ENCODE data around the gene THAP11. TPM values are rescaled to one million over a fixed set of nuclear protein-coding genes. Genes with fewer than 3 reads are reported as not detected.
A peak's percentile ranks its signal among the peaks of the same experiment; 100 is the strongest.

The THAP11 gene
- total RNA-seq, 1 donor = 28.9 TPM

DNA sequence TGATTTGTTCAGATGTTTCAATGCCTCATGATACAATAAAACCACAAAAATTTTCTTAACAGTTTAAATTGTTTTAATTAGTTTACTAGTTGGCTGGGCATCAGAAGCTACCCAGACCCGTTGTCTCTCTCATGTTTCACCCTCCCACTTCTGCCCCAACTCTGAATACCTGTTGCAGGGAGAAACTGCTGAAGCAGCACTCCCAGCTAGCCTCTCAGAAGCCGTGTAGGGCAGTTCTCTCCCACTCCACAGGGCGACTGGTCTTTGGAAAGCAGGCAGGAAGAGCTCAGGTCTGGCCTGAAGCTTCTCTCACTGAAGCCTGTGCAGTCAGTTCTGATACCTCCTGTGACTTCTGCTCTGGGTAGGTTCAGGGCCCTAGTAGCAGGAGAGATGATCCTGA, 29.1 kb downstream of the THAP11 start:
- TF ChIP-seq, protein P1, sequence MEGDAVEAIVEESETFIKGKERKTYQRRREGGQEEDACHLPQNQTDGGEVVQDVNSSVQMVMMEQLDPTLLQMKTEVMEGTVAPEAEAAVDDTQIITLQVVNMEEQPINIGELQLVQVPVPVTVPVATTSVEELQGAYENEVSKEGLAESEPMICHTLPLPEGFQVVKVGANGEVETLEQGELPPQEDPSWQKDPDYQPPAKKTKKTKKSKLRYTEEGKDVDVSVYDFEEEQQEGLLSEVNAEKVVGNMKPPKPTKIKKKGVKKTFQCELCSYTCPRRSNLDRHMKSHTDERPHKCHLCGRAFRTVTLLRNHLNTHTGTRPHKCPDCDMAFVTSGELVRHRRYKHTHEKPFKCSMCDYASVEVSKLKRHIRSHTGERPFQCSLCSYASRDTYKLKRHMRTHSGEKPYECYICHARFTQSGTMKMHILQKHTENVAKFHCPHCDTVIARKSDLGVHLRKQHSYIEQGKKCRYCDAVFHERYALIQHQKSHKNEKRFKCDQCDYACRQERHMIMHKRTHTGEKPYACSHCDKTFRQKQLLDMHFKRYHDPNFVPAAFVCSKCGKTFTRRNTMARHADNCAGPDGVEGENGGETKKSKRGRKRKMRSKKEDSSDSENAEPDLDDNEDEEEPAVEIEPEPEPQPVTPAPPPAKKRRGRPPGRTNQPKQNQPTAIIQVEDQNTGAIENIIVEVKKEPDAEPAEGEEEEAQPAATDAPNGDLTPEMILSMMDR (IDR thresholded peaks at IDR 0.05; ENCODE audit: insufficient read depth, low read depth, low read length) = no peak
- DNase-seq (ENCODE audit: low read depth) = no peak

DNA sequence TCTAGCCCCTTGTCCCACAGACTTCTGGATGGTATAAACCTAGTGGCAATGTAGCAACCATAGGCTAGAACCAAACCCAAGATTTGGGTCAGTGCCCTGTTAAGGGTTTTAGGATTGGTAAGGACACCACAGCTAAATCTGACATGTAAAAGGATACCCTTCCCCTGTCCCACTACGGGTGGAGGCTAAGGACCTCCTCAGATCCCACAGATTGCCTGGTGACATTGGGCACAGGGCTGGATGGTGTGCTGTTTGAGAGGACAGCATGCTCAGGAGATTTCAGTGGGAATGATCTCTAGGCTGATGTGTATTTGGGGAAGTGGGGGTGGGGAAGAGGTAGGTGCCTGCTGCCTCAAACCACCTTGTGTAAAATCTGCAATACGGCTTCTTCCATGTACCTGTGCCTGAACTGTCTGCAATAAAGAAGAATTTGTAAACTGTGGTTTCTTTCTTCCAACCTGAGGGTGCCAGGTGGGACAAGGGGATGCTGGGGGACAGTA, 30.1 kb downstream of the THAP11 start:
- no peak for DNase-seq (ENCODE audit: low read depth)
- no peak overlapping the region for H3K4me3 ChIP-seq (ENCODE audit: low read depth, low read length)
- TF ChIP-seq, protein P1 (IDR thresholded peaks at IDR 0.05; ENCODE audit: insufficient read depth, low read depth, low read length) = no peak

More for the DNA sequence above, 29.1 kb downstream of the THAP11 start:
- no peak overlapping the region for H3K4me3 ChIP-seq (ENCODE audit: low read depth, low read length)

DNA sequence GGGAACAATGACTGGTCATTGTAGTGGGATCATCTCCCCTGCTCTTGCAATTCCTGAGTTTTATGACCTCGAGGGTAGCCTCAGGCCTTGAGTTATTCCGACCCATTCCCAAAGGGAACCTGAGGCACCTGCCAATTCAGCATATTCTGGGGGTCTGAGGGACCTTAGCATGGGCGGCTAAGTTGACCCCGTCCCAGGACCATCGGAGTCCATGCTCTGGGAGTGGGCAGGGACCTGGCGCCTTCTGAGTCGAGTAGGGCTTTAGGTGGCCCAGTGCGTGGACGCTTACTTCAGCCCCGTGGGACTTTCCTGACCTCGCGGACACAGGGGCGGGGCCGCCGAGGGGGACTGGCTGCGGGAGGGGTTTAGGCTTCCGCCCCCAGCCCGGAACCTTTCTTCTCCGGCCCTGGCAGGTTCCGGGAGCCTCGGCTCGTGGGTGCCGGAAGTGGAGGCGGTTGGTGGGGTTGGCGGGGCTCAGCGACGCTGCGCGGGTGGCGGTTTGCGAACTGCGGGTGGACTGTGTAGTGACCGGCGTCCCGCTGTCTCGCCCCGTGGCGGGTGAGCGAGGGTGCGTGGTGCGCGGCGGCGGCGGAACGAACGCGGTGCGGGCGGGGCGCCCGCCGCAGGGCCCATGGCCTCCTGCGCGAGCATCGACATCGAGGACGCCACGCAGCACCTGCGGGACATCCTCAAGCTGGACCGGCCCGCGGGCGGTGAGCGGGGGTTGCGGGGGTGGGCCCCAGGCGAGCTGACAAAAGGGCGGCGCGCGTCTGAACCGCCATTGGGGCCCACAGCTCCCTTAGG, 30.7 kb downstream of the THAP11 start, which contains the start of gene EDC4:
EDC4 (plus strand) TSS at position 422 of the 804 bp plus-strand sequence; CDS start at position 632, 210 bp downstream.
- peak within 1 kb of the TSS; percentile 96 for H3K4me3 ChIP-seq (ENCODE audit: low read depth, low read length)
- TF ChIP-seq, protein P1 (IDR thresholded peaks at IDR 0.05; ENCODE audit: insufficient read depth, low read depth, low read length) = no peak
- DNase-seq (ENCODE audit: low read depth) = peak; percentile 84

DNA sequence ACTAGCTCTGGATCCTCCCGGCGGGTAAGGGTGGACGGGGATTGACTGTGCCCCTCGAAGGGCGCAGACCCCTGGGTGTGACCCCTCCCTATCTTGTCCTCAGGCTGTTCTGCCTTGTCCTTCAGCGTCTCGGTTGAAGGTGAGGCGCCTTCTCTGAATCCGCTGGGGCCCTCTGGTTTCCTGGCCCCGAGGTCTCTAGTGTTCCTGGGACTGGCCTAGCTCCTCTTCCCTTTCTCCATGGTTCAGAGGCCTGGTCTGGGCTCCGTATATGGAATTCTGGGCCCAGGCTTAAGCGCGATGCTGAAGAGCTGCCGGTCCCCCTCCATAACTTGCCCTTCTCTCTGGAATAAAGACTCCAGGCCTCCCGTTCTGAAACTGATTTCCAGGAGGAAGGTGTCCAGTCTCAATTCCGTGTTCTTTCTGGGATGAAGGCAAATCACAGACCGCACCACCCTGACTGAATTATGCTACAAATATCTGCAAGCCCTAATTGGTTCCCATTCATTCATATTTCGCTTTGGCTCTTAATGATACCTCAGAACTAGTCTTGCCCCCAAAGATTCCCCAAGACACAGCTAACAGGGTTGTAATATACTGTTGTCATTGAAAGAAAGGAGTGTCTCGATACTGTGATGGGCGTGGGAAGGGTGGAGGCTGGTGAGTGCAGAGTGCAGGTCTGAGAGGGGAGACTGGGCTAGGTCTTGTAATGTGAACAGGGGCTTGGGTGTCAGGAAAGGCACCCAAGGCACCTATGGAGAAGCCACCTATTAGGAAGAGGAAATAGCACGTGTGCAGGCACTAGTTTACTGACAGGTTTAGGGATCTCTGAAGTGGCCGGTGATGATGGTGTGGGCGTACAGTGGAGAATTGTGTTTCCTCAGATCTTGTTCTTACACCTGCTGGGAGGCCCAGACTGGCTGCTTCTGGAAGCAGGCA, 31.6 kb downstream of the THAP11 start:
- peak; percentile 27 for DNase-seq (ENCODE audit: low read depth)
- TF ChIP-seq, protein P1 (IDR thresholded peaks at IDR 0.05; ENCODE audit: insufficient read depth, low read depth, low read length) = no peak
- H3K4me3 ChIP-seq (ENCODE audit: low read depth, low read length) = peak overlapping the region; percentile 96

DNA sequence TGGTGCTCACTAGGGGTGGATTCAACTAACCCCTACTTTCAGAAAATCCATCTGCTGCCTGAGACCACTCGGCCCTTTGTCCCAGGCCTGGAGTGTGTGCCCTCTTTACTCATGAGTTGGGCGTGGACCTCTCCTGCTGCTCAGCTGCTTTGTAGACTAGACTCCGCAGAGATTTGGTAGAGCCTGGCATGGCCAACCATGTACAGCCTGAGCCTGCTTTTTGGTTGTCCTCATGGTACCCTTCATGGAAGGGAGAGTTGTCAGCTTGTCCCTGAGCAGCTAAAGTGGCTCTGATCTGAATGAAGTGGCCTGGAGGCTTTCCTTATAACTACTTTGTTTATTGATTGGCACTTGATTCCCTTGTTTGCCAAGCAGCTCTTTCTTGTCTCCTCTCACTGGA, 32.3 kb downstream of the THAP11 start:
- TF ChIP-seq, protein P1 (IDR thresholded peaks at IDR 0.05; ENCODE audit: insufficient read depth, low read depth, low read length) = no peak
- no peak for DNase-seq (ENCODE audit: low read depth)

DNA sequence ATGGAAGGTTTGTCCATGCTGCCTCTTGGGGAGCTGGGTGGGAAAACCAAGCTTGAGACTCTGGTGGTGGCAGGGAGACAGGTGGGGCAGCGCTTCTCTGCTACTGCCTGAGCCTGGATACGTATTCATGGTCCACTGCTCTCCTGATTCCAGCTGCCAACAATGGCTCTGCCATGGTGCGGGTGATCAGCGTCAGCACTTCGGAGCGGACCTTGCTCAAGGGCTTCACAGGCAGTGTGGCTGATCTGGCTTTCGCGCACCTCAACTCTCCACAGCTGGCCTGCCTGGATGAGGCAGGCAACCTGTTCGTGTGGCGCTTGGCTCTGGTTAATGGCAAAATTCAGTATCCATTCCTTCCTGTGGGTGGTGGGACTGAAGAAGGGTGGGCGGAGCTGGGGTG, 34.9 kb downstream of the THAP11 start:
- H3K4me3 ChIP-seq (ENCODE audit: low read depth, low read length) = no peak overlapping the region
- TF ChIP-seq, protein P1 (IDR thresholded peaks at IDR 0.05; ENCODE audit: insufficient read depth, low read depth, low read length) = no peak
- DNase-seq (ENCODE audit: low read depth) = no peak

More for the DNA sequence above, 32.3 kb downstream of the THAP11 start:
- peak overlapping the region; percentile 96 for H3K4me3 ChIP-seq (ENCODE audit: low read depth, low read length)
